Stimulated activated CD8-positive, alpha-beta memory T cell treated with anti-CD3 and anti-CD28 coated beads, Interleukin-7, amount 100 ng/mL, for 4 hours (primary cell): ENCODE data around the gene PLEKHM3.
"Not testable (repeated sequence)": the region's sequence is repeated elsewhere in the genome, so short reads cannot be mapped to it uniquely, and the experiment has no call there.

Experiments
- DNase-seq, 2 donors: peaks; one replicate each; pipeline ENCODE4 v3.0.0-alpha.2; 2020; ENCODE audit warnings: low read depth in 2 of 2

The PLEKHM3 gene

GRCh38 chr2:207951734-207952470 is 73.4 kb downstream of the PLEKHM3 start:
- DNase-seq, result no peak

DNA sequence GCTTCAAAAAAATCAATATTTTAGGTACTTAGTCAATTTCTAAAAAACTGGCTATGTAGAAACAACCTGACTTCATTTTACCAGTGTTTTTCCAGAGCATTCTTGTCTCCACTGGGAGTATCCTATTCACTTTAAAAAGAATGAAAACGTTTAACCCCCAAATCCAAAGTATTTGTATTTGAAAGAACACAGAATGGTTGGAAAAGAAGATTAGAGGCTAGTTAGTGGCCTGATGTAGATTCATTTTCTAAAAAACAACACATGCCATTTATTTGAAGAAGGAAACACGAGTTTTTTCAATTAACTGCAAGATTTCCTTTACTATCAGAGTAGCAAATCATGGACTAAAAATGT is 74.6 kb downstream of the PLEKHM3 start:
- DNase-seq, result no peak

- DNase-seq, result no peak
These were observed 75.1 kb downstream of the PLEKHM3 start for GRCh38 chr2:207950063-207950760.

DNA sequence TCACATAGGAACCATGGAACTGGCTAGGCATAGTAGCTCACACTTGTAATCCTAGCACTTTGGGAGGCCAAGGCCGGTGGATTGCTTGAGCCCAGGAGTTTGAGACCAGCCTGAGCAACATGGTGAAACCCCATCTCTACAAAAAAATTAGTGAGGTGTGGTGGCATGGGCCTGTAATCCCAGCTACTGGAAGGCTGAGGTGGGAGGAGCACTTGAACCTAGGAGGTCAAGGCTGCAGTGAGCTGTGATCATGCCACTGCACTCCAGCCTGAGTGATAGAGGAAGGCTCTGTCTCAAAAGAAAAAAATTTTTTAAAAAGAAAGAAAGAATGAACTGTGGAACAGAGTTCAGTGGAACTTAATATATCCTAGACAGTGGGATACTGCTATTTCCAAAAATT is 76.1 kb downstream of the PLEKHM3 start:
- not testable (repeated sequence) for DNase-seq

DNA sequence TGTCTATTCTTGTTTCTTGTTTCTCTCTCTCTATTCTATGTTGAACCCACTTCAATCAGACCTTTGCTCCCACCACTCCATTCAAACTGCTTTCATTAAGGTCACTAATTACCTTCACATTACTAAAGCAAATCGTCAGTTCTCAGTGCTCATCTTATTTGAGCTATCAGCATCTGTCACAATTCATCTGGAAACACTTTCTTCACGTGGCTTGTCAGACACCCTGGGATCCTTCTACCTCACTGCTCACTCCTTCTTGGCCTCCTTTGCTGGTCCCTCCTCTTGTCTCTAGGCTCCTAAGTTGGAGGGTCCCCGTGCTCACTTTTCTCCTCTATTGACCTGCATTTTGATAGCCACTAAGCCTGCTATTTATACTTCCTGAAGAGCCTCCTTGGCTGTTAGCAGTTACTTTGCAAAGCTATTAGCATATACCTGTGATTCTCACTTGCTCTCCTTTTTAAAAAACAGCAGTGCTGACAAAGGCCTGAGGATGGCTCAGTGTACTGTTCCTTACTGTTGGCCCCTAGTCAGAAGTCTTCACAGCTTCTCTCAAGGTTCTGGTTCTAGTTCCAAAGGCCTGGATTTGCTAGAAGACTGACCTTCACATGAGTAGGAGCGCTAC is 80.2 kb downstream of the PLEKHM3 start:
- no peak for DNase-seq

DNA sequence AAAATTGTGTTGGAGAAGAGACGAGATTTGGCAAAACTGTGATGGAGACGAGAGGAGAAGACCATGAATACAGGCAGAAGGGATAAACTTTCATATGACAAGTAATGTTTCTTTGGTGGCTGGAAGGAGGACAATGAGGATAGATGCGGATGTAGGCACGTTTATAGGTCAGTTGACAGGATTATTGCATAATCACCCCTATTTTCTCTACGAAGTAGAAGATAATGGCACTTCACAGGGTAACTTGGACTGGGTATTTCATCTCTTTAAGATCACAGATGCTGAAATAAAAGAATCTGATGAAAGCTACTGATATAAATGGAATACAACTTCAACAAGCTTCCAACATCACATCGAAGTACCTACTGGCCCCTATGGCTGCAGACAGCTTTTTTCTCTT is 81.0 kb downstream of the PLEKHM3 start:
- DNase-seq, result no peak

DNA sequence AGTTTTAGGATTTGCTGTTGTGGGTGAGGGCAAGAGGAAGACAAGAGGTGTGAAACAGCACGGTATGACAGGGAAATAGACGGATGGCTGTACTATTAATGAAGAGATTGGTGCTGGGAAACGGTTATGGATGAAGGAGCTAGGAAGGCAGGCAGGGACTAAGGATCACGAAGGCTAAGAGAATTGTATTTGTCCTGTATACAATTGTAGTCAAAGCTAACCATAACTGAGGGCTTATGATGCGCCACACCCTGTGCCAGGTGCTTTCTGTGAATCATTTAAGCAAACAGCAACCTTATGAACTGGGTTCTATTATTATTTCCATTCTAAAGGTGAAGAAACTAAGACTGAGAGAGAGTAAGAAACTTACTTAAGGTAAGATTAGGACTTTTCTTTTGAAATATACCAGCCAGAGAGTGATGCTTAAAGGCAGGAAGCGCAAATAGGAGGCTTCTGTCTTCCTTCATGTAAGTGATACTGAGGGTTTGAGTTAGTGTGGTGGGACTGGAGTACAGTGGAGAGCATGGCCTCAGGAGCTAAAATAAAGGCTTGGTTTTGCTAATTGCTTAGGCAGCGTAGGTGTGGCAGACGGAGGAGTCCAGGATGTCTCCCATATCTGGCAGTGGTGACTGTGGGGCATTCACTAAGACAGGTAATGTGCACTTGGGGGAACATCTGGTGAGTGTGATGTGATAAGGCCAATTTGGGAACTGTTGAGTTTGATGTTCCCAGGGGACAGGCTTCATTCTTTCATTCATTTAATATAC is 85.8 kb downstream of the PLEKHM3 start:
- no peak for DNase-seq

DNA sequence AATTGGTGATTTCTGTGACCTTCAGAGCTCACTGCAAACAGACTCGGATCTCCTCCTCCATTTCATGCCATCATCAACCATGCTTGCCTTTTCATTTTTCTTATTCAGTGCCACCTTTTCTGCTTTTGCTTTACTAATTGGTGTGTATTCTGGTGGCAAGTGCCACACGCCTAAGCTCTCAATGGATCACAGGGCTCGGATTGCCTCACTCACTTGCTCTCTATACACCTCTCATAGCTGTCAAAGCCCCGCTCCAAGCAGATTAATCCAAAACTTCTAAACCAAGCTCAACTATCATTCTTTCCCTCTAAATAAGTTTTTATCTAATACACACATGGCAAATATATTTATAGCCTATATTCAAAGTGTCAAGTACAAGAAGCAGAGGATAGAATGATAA is 86.4 kb downstream of the PLEKHM3 start:
- no peak for DNase-seq

GRCh38 chr2:207938415-207938814 is 86.9 kb downstream of the PLEKHM3 start:
- no peak for DNase-seq

GRCh38 chr2:207937823-207938222 is 87.5 kb downstream of the PLEKHM3 start:
- no peak for DNase-seq

DNA sequence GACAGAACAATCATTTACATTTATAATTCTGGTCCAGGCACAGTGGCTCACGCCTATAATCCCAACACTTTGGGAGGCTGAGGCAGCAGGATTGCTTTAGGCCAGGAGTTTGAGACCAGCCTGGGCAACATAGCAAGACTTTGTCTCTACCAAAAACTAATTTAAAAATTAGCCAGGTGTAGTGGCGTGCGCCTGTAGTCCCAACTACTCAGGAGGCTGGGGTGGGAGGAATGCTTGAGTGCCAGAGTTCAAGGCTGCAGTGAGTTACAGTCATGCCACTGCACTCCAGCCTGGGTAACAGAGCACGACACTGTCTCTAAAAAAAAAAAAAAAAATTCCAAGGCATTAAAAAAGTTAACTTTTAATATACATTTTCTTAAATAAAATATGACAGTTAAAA is 88.1 kb downstream of the PLEKHM3 start:
- DNase-seq, result no peak

GRCh38 chr2:207936380-207936779 is 88.9 kb downstream of the PLEKHM3 start:
- DNase-seq, result no peak

GRCh38 chr2:207935991-207936370 is 89.3 kb downstream of the PLEKHM3 start:
- no peak for DNase-seq

GRCh38 chr2:207935121-207935990 is 90.0 kb downstream of the PLEKHM3 start:
- no peak for DNase-seq

- DNase-seq, result no peak
These were observed 90.6 kb downstream of the PLEKHM3 start for GRCh38 chr2:207934720-207935119.

- DNase-seq, result no peak
These were observed 91.8 kb downstream of the PLEKHM3 start for GRCh38 chr2:207933396-207934065.

- no peak for DNase-seq
These were observed 93.2 kb downstream of the PLEKHM3 start for GRCh38 chr2:207932106-207932505.

DNA sequence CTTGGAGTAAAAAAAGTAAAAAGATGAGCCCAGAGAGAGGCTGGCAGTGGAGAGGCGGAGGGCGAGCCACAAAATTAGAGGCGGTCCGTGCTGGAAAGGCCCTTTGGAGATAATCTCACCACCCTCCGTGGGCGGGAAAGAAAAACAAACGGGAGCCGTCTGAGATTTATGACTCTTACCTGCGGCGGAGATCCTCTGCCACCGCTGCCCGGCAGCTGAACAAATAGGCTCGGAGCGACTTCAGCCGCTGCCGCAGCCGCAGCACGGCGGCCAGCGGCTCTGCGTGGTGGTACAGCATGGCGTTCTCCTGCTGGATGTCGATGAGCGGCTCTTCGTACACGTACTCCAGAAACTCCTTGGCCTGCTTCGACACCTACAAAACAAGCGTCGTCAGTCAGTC is 94.6 kb downstream of the PLEKHM3 start:
- no peak for DNase-seq

DNA sequence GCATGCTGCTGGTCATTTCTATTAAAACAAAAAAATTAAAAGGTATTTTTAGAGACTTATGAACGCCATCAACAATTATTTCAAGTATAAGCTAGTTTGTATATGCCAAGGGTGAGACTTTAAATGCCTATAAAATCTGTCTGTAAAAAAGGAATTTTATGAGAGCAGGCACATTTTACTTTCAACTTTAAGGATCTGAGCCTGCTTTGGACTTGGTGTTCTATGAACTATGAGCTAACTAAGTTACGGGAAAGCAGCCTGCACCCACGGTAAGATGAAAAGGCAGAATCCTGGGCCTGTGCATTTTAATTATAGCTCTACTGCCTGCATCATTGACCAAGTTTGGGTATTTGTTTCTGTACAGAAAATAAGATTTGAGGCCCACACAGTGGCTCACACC is 95.4 kb downstream of the PLEKHM3 start:
- no peak for DNase-seq

- DNase-seq, result no peak
These were observed 97.2 kb downstream of the PLEKHM3 start for GRCh38 chr2:207928079-207928478.

DNA sequence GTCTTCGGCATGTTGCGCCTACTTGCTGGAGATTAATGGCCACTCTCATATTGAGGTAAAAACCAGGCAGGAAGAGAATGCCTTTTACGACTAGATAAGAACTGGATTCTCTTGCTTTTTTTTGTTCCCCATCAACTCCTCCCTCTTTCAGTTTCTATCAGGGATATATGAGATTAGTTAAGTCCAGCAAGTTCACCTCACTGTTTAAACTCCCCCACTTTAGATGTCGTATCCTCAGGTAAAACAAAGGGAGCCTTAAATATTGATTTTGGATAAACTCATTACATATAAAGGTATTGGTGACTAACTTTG is 98.4 kb downstream of the PLEKHM3 start:
- DNase-seq, result no peak
